ENCODE measurements around the gene CSRP1.
"Not testable (repeated sequence)": the region's sequence is repeated elsewhere in the genome, so short reads cannot be mapped to it uniquely, and the experiment has no call there.

The CSRP1 gene

GRCh38 chr1:201495551-201496295 lies 11.2 kb downstream of the CSRP1 start:
- DNase-seq = peak in 2 of 3 experiments; percentile 86 to 97

GRCh38 chr1:201493757-201494617 lies 12.9 kb downstream of the CSRP1 start:
- peak in 2 of 3 experiments; percentile 8 to 45 for DNase-seq

GRCh38 chr1:201493026-201493656 lies 13.8 kb downstream of the CSRP1 start:
- DNase-seq = not testable (repeated sequence)

GRCh38 chr1:201491896-201492511 lies 14.9 kb downstream of the CSRP1 start:
- no peak for DNase-seq

GRCh38 chr1:201490708-201491131 lies 16.2 kb downstream of the CSRP1 start:
- DNase-seq = no peak

GRCh38 chr1:201489643-201490261 lies 17.2 kb downstream of the CSRP1 start:
- DNase-seq = no peak

GRCh38 chr1:201488830-201489589 lies 17.9 kb downstream of the CSRP1 start:
- no peak for DNase-seq

- no peak for DNase-seq
Measured at GRCh38 chr1:201487742-201488141, 19.2 kb downstream of the CSRP1 start.

GRCh38 chr1:201486187-201486586 lies 20.7 kb downstream of the CSRP1 start:
- DNase-seq = no peak

- DNase-seq = no peak
Measured at GRCh38 chr1:201485184-201485774, 21.6 kb downstream of the CSRP1 start.

- DNase-seq = no peak
Measured at GRCh38 chr1:201483373-201483949, 23.5 kb downstream of the CSRP1 start.

GRCh38 chr1:201482755-201483154 lies 24.2 kb downstream of the CSRP1 start:
- no peak for DNase-seq

GRCh38 chr1:201481761-201482493 lies 25.0 kb downstream of the CSRP1 start:
- peak; percentile 54 to 88 (median 70) for DNase-seq

- DNase-seq = peak in 1 of 3 experiments; percentile 52
Measured at GRCh38 chr1:201481004-201481380, 25.9 kb downstream of the CSRP1 start.

GRCh38 chr1:201480231-201481003 lies 26.5 kb downstream of the CSRP1 start:
- DNase-seq = peak; percentile 65 to 87 (median 85)

- DNase-seq = no peak
Measured at GRCh38 chr1:201479201-201479730, 27.7 kb downstream of the CSRP1 start.

- DNase-seq = not testable (repeated sequence)
Measured at GRCh38 chr1:201478666-201479065, 28.3 kb downstream of the CSRP1 start.

- DNase-seq = no peak
Measured at GRCh38 chr1:201476670-201477344, 30.1 kb downstream of the CSRP1 start.
